Stimulated activated naive CD8-positive, alpha-beta T cell treated with anti-CD3 and anti-CD28 coated beads, Interleukin-15, Interleukin-2, amounts not matched to agents 100 ng/mL and 50 ng/mL, for 24 hours (primary cell): ENCODE data around the gene PIANP.

Experiments
- H3K27ac Mint-ChIP-seq: one replicate; pipeline ENCODE4 v1.8.0; 2021; ENCODE audit warnings: mild to moderate bottlenecking, mixed read lengths
- H3K27me3 Mint-ChIP-seq: one replicate; pipeline ENCODE4 v1.8.0; 2021; ENCODE audit warnings: mixed read lengths
- H3K36me3 Mint-ChIP-seq: one replicate; pipeline ENCODE4 v1.8.0; 2021; ENCODE audit warnings: low read depth, mixed read lengths
- H3K4me1 Mint-ChIP-seq: one replicate; pipeline ENCODE4 v1.8.0; 2021; ENCODE audit warnings: low read depth, mixed read lengths
- H3K4me3 Mint-ChIP-seq: one replicate; pipeline ENCODE4 v1.8.0; 2021; ENCODE audit warnings: mild to moderate bottlenecking, mixed read lengths
- H3K9me3 Mint-ChIP-seq: one replicate; pipeline ENCODE4 v1.8.0; 2021; ENCODE audit warnings: mixed read lengths

The PIANP gene

GRCh38 chr12:6696690-6697583 lies 3.7 kb downstream of the PIANP start:
- Mint-ChIP-seq H3K36me3 (no peaks in the 10 kb centered on the region), H3K27me3 (peaks cover 29% of the 10 kb centered on the region), H3K27ac (no peak overlapping the region), H3K4me1 (peaks cover 33% of the 10 kb centered on the region), H3K4me3 (no peak overlapping the region), H3K9me3 (no peaks in the 10 kb centered on the region)

- Mint-ChIP-seq H3K4me1 (peaks cover 35% of the 10 kb centered on the region), H3K9me3 (no peaks in the 10 kb centered on the region), H3K36me3 (no peaks in the 10 kb centered on the region), H3K4me3 (no peak overlapping the region), H3K27ac (peak overlapping the region; percentile 66), H3K27me3 (peaks cover 16% of the 10 kb centered on the region)
Observed at GRCh38 chr12:6695313-6696045, 5.1 kb downstream of the PIANP start.

GRCh38 chr12:6694701-6695100 lies 5.9 kb downstream of the PIANP start:
- Mint-ChIP-seq H3K27ac (no peak overlapping the region), H3K4me3 (no peak overlapping the region), H3K27me3 (peaks cover 15% of the 10 kb centered on the region), H3K9me3 (no peaks in the 10 kb centered on the region), H3K4me1 (peaks cover 41% of the 10 kb centered on the region), H3K36me3 (no peaks in the 10 kb centered on the region)

- H3K9me3 Mint-ChIP-seq = no peaks in the 10 kb centered on the region
- H3K27ac Mint-ChIP-seq = no peak overlapping the region
- H3K4me1 Mint-ChIP-seq = peaks cover 35% of the 10 kb centered on the region
- H3K36me3 Mint-ChIP-seq = no peaks in the 10 kb centered on the region
- peaks cover 7% of the 10 kb centered on the region for H3K27me3 Mint-ChIP-seq
- no peak overlapping the region for H3K4me3 Mint-ChIP-seq
Observed at GRCh38 chr12:6693832-6694355, 6.7 kb downstream of the PIANP start.

GRCh38 chr12:6692888-6693287 lies 7.7 kb downstream of the PIANP start:
- H3K36me3 Mint-ChIP-seq = peaks cover 3% of the 10 kb centered on the region
- no peak overlapping the region for H3K27ac Mint-ChIP-seq
- peaks cover 38% of the 10 kb centered on the region for H3K4me1 Mint-ChIP-seq
- no peaks in the 10 kb centered on the region for H3K27me3 Mint-ChIP-seq
- H3K9me3 Mint-ChIP-seq = no peaks in the 10 kb centered on the region
- H3K4me3 Mint-ChIP-seq = no peak overlapping the region

GRCh38 chr12:6691473-6691872 lies 9.1 kb downstream of the PIANP start:
- Mint-ChIP-seq H3K9me3 (no peaks in the 10 kb centered on the region), H3K27me3 (no peaks in the 10 kb centered on the region), H3K4me3 (peak overlapping the region; percentile 18), H3K36me3 (peaks cover 17% of the 10 kb centered on the region), H3K4me1 (peaks cover 48% of the 10 kb centered on the region), H3K27ac (no peak overlapping the region)

GRCh38 chr12:6688999-6689882 lies 11.4 kb downstream of the PIANP start, which contains the start of gene ZNF384:
Gene ZNF384 (minus strand): TSS chr12:6689375. CDS start chr12:6679520, 9,855 bp downstream.
- no peaks in the 10 kb centered on the region for H3K27me3 Mint-ChIP-seq
- H3K4me3 Mint-ChIP-seq = peak within 1 kb of the TSS; percentile 98
- H3K27ac Mint-ChIP-seq = peak within 1 kb of the TSS; percentile 93
- no peaks in the 10 kb centered on the region for H3K9me3 Mint-ChIP-seq
- peaks cover 31% of the 10 kb centered on the region for H3K36me3 Mint-ChIP-seq
- peaks cover 60% of the 10 kb centered on the region for H3K4me1 Mint-ChIP-seq

- Mint-ChIP-seq H3K4me1 (peaks cover 64% of the 10 kb centered on the region), H3K27ac (peak overlapping the region; percentile 93), H3K27me3 (no peaks in the 10 kb centered on the region), H3K36me3 (peaks cover 35% of the 10 kb centered on the region), H3K9me3 (no peaks in the 10 kb centered on the region), H3K4me3 (peak overlapping the region; percentile 98)
Observed at GRCh38 chr12:6688543-6688998, 12.0 kb downstream of the PIANP start.

- no peaks in the 10 kb centered on the region for H3K9me3 Mint-ChIP-seq
- H3K27me3 Mint-ChIP-seq = no peaks in the 10 kb centered on the region
- no peak overlapping the region for H3K4me3 Mint-ChIP-seq
- H3K4me1 Mint-ChIP-seq = peaks cover 59% of the 10 kb centered on the region
- peak overlapping the region; percentile 93 for H3K27ac Mint-ChIP-seq
- peaks cover 51% of the 10 kb centered on the region for H3K36me3 Mint-ChIP-seq
Observed at GRCh38 chr12:6685814-6686213, 14.8 kb downstream of the PIANP start.

- Mint-ChIP-seq H3K27me3 (no peaks in the 10 kb centered on the region), H3K9me3 (no peaks in the 10 kb centered on the region), H3K4me3 (no peak overlapping the region), H3K27ac (peak overlapping the region; percentile 5), H3K4me1 (peaks cover 49% of the 10 kb centered on the region), H3K36me3 (peaks cover 57% of the 10 kb centered on the region)
Observed at GRCh38 chr12:6684609-6685008, 16.0 kb downstream of the PIANP start.

- no peaks in the 10 kb centered on the region for H3K27me3 Mint-ChIP-seq
- no peaks in the 10 kb centered on the region for H3K9me3 Mint-ChIP-seq
- H3K36me3 Mint-ChIP-seq = peaks cover 82% of the 10 kb centered on the region
- no peak overlapping the region for H3K4me3 Mint-ChIP-seq
- H3K27ac Mint-ChIP-seq = no peak overlapping the region
- H3K4me1 Mint-ChIP-seq = no peaks in the 10 kb centered on the region
Observed at GRCh38 chr12:6676962-6677361, 23.7 kb downstream of the PIANP start.

GRCh38 chr12:6672143-6672542 lies 28.5 kb downstream of the PIANP start:
- Mint-ChIP-seq H3K4me1 (no peaks in the 10 kb centered on the region), H3K9me3 (no peaks in the 10 kb centered on the region), H3K27ac (no peak overlapping the region), H3K27me3 (no peaks in the 10 kb centered on the region), H3K4me3 (no peak overlapping the region), H3K36me3 (peaks cover 86% of the 10 kb centered on the region)

- Mint-ChIP-seq H3K27ac (no peak overlapping the region), H3K4me3 (no peak overlapping the region), H3K27me3 (no peaks in the 10 kb centered on the region), H3K4me1 (peaks cover 15% of the 10 kb centered on the region), H3K36me3 (peaks cover 60% of the 10 kb centered on the region), H3K9me3 (no peaks in the 10 kb centered on the region)
Observed at GRCh38 chr12:6667559-6668210, 32.9 kb downstream of the PIANP start.

GRCh38 chr12:6666211-6666610 lies 34.4 kb downstream of the PIANP start:
- no peak overlapping the region for H3K27ac Mint-ChIP-seq
- peaks cover 25% of the 10 kb centered on the region for H3K4me1 Mint-ChIP-seq
- H3K27me3 Mint-ChIP-seq = no peaks in the 10 kb centered on the region
- peaks cover 45% of the 10 kb centered on the region for H3K36me3 Mint-ChIP-seq
- H3K4me3 Mint-ChIP-seq = no peak overlapping the region
- no peaks in the 10 kb centered on the region for H3K9me3 Mint-ChIP-seq
